Measurements from ENCODE around the gene SLC35G2.
"Not testable (repeated sequence)": the region's sequence is repeated elsewhere in the genome, so short reads cannot be mapped to it uniquely, and the experiment has no call there.

Gene SLC35G2

DNA sequence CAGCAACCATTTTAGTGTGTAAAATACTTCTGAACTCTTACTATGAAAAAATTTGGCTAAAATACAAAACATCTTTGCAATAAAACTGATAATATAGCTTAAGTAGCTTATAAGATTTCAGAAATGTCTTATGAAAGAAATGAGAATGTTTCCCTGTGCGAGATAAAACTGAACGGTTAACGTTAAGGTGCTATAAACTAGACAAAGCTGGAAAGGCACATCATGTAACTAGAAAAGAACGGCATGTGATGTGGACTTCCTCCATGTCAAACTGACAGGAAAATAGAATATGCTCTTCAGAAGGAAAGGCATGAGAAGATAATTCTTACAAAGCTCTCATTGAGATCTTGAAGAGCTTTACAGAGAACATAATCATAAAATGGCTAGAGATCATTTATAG is 79.6 kb downstream of the SLC35G2 start:
- no peak overlapping the region for H3K27ac ChIP-seq
- TF ChIP-seq, protein P1, sequence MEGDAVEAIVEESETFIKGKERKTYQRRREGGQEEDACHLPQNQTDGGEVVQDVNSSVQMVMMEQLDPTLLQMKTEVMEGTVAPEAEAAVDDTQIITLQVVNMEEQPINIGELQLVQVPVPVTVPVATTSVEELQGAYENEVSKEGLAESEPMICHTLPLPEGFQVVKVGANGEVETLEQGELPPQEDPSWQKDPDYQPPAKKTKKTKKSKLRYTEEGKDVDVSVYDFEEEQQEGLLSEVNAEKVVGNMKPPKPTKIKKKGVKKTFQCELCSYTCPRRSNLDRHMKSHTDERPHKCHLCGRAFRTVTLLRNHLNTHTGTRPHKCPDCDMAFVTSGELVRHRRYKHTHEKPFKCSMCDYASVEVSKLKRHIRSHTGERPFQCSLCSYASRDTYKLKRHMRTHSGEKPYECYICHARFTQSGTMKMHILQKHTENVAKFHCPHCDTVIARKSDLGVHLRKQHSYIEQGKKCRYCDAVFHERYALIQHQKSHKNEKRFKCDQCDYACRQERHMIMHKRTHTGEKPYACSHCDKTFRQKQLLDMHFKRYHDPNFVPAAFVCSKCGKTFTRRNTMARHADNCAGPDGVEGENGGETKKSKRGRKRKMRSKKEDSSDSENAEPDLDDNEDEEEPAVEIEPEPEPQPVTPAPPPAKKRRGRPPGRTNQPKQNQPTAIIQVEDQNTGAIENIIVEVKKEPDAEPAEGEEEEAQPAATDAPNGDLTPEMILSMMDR (conservative IDR thresholded peaks at IDR 0.05), result no peak
- no peak for TF ChIP-seq ZFX (IDR thresholded peaks at IDR 0.05)

DNA sequence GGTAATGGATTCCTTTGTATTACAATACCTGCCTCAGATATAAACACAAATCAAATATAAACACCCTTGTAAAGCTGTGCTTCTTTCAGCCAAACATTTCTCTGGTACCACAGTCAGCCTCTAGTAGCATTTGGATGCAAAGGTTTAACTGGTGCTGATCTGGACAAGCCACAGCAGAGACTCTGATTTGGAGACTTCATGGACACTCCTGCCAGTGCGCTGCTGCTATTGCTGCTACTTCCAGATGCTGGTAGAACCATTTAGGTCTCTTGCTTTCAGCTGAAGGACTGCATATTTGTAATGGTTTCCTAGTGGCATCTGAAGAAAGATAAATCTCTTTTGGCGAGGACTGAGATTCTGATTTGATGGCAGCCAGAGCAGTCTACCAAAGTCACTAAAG is 80.0 kb downstream of the SLC35G2 start:
- TF ChIP-seq, protein P1 (conservative IDR thresholded peaks at IDR 0.05), result no peak
- no peak for TF ChIP-seq ZFX (IDR thresholded peaks at IDR 0.05)

DNA sequence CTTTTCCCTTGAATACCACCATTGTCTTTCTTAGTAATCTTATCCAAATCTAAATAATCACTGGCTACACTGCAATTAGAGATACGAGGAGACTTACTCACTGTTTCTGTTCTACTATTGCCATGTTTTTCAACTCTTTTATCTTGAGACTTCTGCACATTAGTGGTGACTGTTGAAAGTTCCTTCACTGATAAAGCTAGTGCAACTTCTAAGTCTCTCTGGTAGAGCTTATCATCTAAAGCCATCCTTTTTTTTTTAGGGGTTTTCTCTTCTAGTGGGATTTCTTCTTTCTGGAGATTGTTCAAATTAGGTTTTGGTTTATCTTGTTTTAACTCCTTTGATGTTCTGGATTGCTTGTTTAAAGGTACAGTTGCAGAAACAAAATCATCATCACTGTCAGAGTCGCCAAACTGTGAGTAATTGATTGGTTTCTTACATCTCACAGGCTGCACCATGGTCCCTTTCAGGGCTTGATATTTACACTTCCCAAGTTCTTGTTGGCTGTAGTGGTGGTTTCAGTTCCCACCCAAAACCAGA is 80.8 kb downstream of the SLC35G2 start:
- no peak for TF ChIP-seq ZFX (IDR thresholded peaks at IDR 0.05)
- TF ChIP-seq, protein P1 (conservative IDR thresholded peaks at IDR 0.05), result no peak
- no peak overlapping the region for H3K27ac ChIP-seq

More for the DNA sequence above, 80.0 kb downstream of the SLC35G2 start:
- no peak overlapping the region; the same call in 1 of the 2 replicates for H3K27ac ChIP-seq

DNA sequence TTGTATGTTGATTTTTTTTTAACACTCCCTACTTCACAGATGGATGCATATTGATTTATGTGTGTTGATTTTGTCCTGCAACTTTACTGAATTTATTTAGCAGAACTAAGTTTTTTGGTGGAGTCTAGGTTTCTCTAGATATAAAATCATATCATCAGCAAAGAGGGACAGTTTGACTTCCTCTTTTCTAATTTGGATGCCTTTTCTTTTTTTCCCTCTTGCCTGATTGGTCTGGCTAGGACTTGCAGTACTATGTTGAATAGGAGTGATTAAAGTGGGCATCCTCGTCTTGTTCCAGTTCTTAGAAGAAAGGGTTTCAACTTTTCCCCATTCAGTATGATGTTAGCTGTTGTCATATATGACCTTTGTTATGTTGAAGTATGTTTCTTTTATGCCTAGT is 81.8 kb downstream of the SLC35G2 start:
- H3K27ac ChIP-seq, result not testable (repeated sequence)

DNA sequence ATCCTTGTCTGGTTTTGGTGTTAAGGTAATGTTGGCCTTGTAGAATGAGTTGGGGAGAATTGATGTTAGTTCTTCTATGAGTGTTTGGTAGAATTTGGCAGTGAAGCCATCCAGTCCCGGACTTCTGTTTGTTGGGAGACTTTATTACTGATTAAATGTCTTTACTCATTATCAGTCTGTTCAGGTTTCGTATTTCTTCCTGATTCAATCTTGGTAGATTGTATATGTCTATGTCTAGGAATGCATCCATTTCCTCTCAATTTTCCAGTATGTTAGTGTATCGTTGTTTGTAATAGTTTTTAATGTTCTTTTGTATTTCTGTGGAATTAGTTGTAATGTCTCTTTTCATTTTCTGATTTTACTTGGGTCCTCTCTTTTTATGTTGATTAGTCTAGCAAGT is 82.5 kb downstream of the SLC35G2 start:
- H3K27ac ChIP-seq, result no peak overlapping the region
- no peak for TF ChIP-seq ZFX (IDR thresholded peaks at IDR 0.05)
- TF ChIP-seq, protein P1 (conservative IDR thresholded peaks at IDR 0.05), result no peak

DNA sequence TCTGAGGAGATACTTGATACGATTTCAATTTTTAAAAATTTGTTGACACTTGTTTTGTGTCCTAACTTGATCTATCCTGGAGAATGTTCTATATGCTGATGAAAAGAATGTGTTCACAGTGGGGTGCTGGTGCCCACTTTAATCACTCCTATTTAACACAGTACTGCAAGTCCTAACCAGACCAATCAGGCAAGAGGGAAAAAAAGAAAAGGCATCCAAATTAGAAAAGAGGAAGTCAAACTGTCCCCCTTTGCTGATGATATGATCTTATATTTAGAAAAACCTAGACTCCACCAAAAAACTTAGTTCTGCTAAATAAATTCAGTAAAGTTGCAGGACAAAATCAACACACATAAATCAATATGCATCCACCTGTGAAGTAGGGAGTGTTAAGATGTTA is 83.6 kb downstream of the SLC35G2 start:
- peak overlapping the region; percentile 17; the same call in 1 of the 2 replicates for H3K27ac ChIP-seq

DNA sequence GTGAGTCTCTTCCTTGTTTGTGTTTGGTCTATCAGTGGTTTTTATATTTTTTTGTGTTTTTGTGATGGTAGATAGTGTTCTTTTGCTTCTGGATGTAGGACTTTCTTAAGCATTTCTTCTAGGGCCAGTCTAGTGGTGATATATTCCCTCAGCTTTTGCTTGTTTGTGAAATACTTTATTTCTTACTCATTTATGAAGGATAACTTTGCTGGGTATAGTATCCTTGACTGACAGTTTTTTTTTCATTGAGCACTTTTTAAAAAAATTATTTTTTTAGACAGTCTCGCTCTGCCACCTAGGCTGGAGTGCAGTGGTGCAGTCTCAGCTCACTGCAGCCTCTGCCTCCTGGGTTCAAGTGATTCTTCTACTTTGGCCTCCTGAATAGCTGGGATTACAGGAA is 85.0 kb downstream of the SLC35G2 start:
- TF ChIP-seq, protein P1 (conservative IDR thresholded peaks at IDR 0.05), result no peak
- TF ChIP-seq ZFX (IDR thresholded peaks at IDR 0.05), result no peak
- no peak overlapping the region for H3K27ac ChIP-seq

DNA sequence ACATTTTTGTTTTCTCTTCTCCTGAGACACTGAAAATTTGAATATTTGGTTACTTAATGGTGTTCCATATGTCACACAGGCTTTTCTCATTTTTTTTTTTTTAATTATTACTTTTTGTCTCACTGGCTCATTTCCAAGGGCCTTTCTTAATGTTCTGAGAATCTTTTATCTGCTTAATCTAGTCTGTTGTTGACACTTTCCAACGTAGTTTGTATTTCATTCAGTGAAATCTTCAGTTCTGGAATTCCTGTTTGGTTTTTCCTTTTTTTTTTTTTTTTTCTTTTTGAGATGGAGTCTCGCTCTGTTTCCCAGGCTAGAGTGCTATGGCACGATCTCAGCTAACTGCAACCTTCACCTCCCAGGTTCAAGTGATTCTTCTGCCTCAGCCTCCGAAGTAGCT is 85.8 kb downstream of the SLC35G2 start:
- no peak overlapping the region for H3K27ac ChIP-seq
- TF ChIP-seq, protein P1 (conservative IDR thresholded peaks at IDR 0.05), result no peak
- no peak for TF ChIP-seq ZFX (IDR thresholded peaks at IDR 0.05)

All from C4-2B (cell line).